BE2C (cell line): ENCODE results near the gene NAPSA.

Source experiments
- DNase-seq: peaks from one replicate; pipeline ENCODE4 v3.0.0-alpha.2; 2020
- H3K27me3 ChIP-seq: fragments of 250-450 bp; sonication (Bioruptor Pico); 2 replicates; pipeline ENCODE4 v1.5.1; 2020; ENCODE audit warnings: mild to moderate bottlenecking
- H3K36me3 ChIP-seq: fragments of 250-450 bp; sonication (Bioruptor Pico); 2 replicates; pipeline ENCODE4 v1.5.1; 2020; ENCODE audit warnings: mild to moderate bottlenecking
- H3K4me1 ChIP-seq: fragments of 250-450 bp; sonication (Bioruptor Pico); 2 replicates; pipeline ENCODE4 v1.5.1; 2020
- H3K4me3 ChIP-seq: 2 replicates; pipeline ENCODE4 v1.5.1; 2011; ENCODE audit warnings: low read depth, low read length
- H3K9me3 ChIP-seq: fragments of 250-450 bp; sonication (Bioruptor Pico); 2 replicates; pipeline ENCODE4 v1.5.1; 2020
- TF ChIP-seq, protein P1 (sequence below): IDR thresholded peaks from 2 replicates; pipeline ENCODE4 v1.5.1; 2012; ENCODE audit warnings: mild to moderate bottlenecking, low read depth, low read length

Gene NAPSA

DNA sequence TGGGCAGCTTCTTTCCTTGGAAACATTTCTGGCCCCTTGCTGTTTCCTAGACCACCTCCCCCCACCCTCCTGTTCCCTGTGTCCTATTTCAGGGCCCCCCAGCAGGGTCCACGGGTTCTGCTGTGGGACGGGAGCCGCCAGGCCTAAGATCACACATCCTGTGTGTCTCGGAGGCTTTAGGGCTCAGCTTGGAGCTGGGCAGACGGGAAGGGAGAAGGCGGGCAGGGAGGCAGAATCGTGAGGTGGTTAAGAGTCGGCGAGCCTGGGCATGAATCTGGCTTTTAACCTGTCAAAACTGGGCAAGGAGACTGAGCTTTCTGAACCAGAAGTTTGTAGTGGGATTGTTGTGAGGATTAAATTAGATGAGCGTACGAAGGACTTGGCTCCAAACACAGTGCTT lies 41.1 kb downstream of the NAPSA start:
- Histone ChIP-seq H3K36me3 (no peaks in the 10 kb centered on the region), H3K27me3 (no peaks in the 10 kb centered on the region), H3K9me3 (no peaks in the 10 kb centered on the region), H3K4me3 (no peak overlapping the region), H3K4me1 (peaks cover 4% of the 10 kb centered on the region)
- no peak for DNase-seq
- TF ChIP-seq, protein P1, sequence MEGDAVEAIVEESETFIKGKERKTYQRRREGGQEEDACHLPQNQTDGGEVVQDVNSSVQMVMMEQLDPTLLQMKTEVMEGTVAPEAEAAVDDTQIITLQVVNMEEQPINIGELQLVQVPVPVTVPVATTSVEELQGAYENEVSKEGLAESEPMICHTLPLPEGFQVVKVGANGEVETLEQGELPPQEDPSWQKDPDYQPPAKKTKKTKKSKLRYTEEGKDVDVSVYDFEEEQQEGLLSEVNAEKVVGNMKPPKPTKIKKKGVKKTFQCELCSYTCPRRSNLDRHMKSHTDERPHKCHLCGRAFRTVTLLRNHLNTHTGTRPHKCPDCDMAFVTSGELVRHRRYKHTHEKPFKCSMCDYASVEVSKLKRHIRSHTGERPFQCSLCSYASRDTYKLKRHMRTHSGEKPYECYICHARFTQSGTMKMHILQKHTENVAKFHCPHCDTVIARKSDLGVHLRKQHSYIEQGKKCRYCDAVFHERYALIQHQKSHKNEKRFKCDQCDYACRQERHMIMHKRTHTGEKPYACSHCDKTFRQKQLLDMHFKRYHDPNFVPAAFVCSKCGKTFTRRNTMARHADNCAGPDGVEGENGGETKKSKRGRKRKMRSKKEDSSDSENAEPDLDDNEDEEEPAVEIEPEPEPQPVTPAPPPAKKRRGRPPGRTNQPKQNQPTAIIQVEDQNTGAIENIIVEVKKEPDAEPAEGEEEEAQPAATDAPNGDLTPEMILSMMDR: no peak

DNA sequence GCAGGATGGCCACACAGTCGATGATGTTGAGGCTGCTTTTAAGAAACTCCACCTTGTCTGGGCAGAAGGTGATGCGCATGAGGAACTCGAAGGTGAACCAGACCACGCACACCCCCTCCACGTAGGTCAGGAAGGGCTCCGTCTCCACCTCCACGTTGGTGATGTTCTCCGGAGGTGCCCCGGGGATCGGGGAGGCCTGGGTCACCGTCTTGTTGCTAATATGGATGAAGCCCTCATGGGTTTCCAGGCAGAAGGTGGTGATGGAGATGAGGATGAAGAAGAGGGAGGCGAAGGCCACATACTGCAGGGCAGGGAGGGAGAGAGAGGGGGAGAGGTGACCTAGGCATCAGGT lies 41.7 kb downstream of the NAPSA start:
- Histone ChIP-seq H3K27me3 (no peaks in the 10 kb centered on the region), H3K9me3 (no peaks in the 10 kb centered on the region), H3K36me3 (no peaks in the 10 kb centered on the region), H3K4me3 (no peak overlapping the region), H3K4me1 (peaks cover 4% of the 10 kb centered on the region)
- TF ChIP-seq, protein P1: no peak
- DNase-seq: no peak

DNA sequence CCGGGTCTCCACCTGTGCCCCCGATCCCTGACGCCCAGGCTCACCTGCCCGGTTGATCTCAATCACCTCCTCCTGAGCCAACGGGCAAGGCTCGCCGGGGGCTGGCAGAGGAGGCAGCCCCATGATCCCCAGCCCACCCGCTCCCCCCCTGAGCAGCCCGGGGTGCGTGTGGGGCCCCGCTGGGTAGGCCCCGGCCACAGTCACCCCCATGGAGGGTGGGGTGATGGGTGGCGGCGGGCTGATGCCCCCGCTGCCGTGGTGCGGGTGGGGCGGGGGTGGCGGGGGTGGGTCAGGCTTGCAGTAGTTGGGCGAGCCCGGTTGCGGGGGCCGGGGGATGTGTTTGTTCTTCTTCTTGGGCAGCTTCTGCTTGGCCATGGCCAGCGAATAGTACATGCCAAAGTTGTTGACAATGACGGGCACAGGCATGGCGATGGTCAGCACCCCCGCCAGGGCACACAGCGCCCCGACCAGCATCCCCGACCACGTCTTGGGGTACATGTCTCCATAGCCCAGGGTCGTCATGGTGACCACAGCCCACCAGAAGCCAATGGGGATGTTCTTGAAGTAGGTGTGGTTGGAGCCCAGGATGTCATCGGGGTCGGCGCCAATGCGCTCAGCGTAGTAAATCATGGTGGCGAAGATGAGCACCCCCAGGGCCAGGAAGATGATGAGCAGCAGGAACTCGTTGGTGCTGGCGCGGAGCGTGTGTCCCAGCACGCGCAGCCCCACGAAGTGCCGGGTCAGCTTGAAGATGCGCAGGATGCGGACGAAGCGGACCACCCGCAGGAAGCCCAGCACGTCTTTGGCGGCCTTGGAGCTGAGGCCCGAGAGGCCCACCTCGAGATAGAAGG lies 42.3 kb downstream of the NAPSA start:
- no peaks in the 10 kb centered on the region for H3K36me3 ChIP-seq
- H3K4me1 ChIP-seq: peaks cover 4% of the 10 kb centered on the region
- no peak overlapping the region for H3K4me3 ChIP-seq
- H3K9me3 ChIP-seq: no peaks in the 10 kb centered on the region
- no peak for DNase-seq
- TF ChIP-seq, protein P1: no peak
- H3K27me3 ChIP-seq: no peaks in the 10 kb centered on the region

DNA sequence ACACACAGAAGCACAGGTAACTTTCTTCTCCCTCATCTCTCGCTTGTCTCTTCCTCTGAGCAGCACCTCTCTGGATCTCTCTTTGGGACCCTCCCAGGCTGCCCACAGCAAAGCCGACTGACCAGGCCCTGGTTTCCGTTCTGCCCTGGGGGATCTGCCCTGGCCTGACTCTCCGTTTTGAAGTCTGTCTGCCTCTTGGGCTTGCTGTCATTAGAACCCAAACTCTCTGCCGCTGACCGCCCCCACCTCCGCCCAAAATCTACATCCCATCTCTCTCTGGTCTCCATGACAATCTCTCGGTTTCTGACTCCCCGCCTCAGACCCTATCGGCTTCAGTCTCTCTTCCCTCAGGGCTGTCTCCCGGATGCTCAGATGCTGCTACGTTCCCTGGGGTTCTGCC lies 43.2 kb downstream of the NAPSA start:
- TF ChIP-seq, protein P1: no peak
- DNase-seq: no peak
- Histone ChIP-seq H3K4me3 (no peak overlapping the region), H3K27me3 (no peaks in the 10 kb centered on the region), H3K36me3 (no peaks in the 10 kb centered on the region), H3K9me3 (no peaks in the 10 kb centered on the region), H3K4me1 (peaks cover 4% of the 10 kb centered on the region)

DNA sequence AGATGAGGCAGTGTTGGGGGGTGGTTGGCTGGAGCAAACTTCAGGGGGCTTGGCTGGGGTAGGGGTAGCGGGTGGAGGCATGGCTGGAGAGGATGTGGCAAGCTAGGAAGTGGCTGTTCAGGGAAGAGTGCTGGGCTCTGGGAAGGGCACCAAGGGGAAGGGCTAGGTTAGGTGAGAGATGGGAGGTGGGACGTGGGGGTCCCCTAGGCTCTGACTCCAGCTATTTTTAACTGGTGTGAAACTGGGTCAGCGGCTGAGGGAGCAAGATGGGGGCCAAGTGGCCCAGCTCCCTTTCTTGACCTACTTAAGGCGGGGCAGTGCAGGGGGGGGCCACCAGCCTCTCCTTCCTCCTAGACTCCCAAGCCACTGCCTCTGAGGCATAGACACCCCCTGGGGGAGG lies 43.6 kb downstream of the NAPSA start:
- DNase-seq: no peak
- TF ChIP-seq, protein P1: no peak
- Histone ChIP-seq H3K27me3 (no peaks in the 10 kb centered on the region), H3K4me3 (no peak overlapping the region), H3K4me1 (peaks cover 4% of the 10 kb centered on the region), H3K36me3 (no peaks in the 10 kb centered on the region), H3K9me3 (no peaks in the 10 kb centered on the region)

DNA sequence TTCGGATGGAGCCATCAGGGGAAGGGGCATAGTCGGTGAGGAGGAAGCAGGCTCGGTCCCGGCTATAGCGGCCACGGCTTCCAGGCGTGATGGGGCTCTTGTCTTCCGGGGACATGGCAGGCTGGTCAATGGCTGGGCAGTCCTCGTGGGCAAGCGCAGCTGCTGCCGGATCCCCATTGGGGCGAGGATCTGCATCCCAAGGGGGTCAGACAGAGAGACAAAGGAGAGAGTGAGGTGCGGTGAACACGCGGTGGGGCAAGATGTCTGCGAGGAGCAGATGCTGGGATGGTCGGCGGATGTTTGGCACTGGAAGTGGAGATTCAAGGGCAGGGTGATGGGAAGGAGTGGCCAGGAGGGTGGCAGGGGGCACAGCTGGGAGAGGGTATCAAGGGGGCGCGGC lies 44.8 kb downstream of the NAPSA start:
- TF ChIP-seq, protein P1: no peak
- H3K4me3 ChIP-seq: no peak overlapping the region
- H3K4me1 ChIP-seq: peaks cover 4% of the 10 kb centered on the region
- no peaks in the 10 kb centered on the region for H3K9me3 ChIP-seq
- H3K27me3 ChIP-seq: no peaks in the 10 kb centered on the region
- no peaks in the 10 kb centered on the region for H3K36me3 ChIP-seq
- no peak for DNase-seq
